IMR-90 (cell line): Measurements from ENCODE around the gene CBLIF.

Source experiments
- BHLHE40 ChIP-seq: fragments of 150-350 bp; IDR thresholded peaks from 2 replicates; pipeline ENCODE4 v1.6.1; 2016; ENCODE audit warnings: mild to moderate bottlenecking, low read depth, low read length
- MAZ ChIP-seq: IDR thresholded peaks from 2 replicates; pipeline ENCODE4 v1.6.1; 2012; ENCODE audit warnings: low read depth, mild to moderate bottlenecking, low read length, improper control_type of control experiment, moderate library complexity, borderline replicate concordance
- POLR2A ChIP-seq: IDR thresholded peaks from 2 replicates; pipeline ENCODE4 v1.6.1; 2012; ENCODE audit warnings: mild to moderate bottlenecking, low read depth, low read length
- TF ChIP-seq, protein P1 (sequence below): conservative IDR thresholded peaks from 2 replicates; pipeline ENCODE4 v1.5.1; 2012; ENCODE audit warnings: mild to moderate bottlenecking, low read depth, low read length, improper control_type of control experiment

GRCh38 chr11:59791639-59792038, 53.7 kb downstream of the CBLIF start:
- TF ChIP-seq, protein P1, sequence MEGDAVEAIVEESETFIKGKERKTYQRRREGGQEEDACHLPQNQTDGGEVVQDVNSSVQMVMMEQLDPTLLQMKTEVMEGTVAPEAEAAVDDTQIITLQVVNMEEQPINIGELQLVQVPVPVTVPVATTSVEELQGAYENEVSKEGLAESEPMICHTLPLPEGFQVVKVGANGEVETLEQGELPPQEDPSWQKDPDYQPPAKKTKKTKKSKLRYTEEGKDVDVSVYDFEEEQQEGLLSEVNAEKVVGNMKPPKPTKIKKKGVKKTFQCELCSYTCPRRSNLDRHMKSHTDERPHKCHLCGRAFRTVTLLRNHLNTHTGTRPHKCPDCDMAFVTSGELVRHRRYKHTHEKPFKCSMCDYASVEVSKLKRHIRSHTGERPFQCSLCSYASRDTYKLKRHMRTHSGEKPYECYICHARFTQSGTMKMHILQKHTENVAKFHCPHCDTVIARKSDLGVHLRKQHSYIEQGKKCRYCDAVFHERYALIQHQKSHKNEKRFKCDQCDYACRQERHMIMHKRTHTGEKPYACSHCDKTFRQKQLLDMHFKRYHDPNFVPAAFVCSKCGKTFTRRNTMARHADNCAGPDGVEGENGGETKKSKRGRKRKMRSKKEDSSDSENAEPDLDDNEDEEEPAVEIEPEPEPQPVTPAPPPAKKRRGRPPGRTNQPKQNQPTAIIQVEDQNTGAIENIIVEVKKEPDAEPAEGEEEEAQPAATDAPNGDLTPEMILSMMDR = no peak
- TF ChIP-seq POLR2A = no peak
- no peak for TF ChIP-seq BHLHE40
- no peak for TF ChIP-seq MAZ
